Astrocyte of the hippocampus (primary cell): ENCODE measurements around the gene TMEM179.
A peak's percentile ranks its signal among the peaks of the same experiment; 100 is the strongest.

Source experiments
- DNase-seq: peaks from one replicate; pipeline ENCODE4 v3.0.0; 2011; ENCODE audit warnings: low read depth, low spot score

Gene TMEM179

GRCh38 chr14:104571246-104571645 is 33.3 kb downstream of the TMEM179 start:
- no peak for DNase-seq

- no peak for DNase-seq
Measured at GRCh38 chr14:104569435-104569834, 35.1 kb downstream of the TMEM179 start.

- no peak for DNase-seq
Measured at GRCh38 chr14:104568620-104569019, 36.0 kb downstream of the TMEM179 start.

GRCh38 chr14:104567957-104568225 is 36.7 kb downstream of the TMEM179 start:
- DNase-seq = no peak

GRCh38 chr14:104567141-104567956 is 37.2 kb downstream of the TMEM179 start:
- no peak for DNase-seq

GRCh38 chr14:104564744-104565679 is 39.6 kb downstream of the TMEM179 start:
- no peak for DNase-seq

GRCh38 chr14:104563742-104564615 is 40.6 kb downstream of the TMEM179 start:
- DNase-seq = peak; percentile 78

GRCh38 chr14:104563191-104563741 is 41.3 kb downstream of the TMEM179 start:
- no peak for DNase-seq

GRCh38 chr14:104562606-104563005 is 42.0 kb downstream of the TMEM179 start:
- DNase-seq = no peak

GRCh38 chr14:104561632-104562495 is 42.7 kb downstream of the TMEM179 start:
- no peak for DNase-seq

GRCh38 chr14:104561124-104561557 is 43.4 kb downstream of the TMEM179 start:
- no peak for DNase-seq

- no peak for DNase-seq
Measured at GRCh38 chr14:104560586-104560945, 44.0 kb downstream of the TMEM179 start.

GRCh38 chr14:104559804-104560585 is 44.6 kb downstream of the TMEM179 start:
- DNase-seq = no peak

- DNase-seq = no peak
Measured at GRCh38 chr14:104559028-104559803, 45.4 kb downstream of the TMEM179 start.

GRCh38 chr14:104558231-104559027 is 46.1 kb downstream of the TMEM179 start:
- no peak for DNase-seq

GRCh38 chr14:104557766-104558165 is 46.8 kb downstream of the TMEM179 start:
- DNase-seq = no peak

GRCh38 chr14:104557086-104557485 is 47.5 kb downstream of the TMEM179 start:
- no peak for DNase-seq
